ENCODE measurements around the gene TADA2B. TPM values are rescaled to one million over a fixed set of nuclear protein-coding genes. Genes with fewer than 3 reads are reported as not detected.

TADA2B gene
- total and polyA plus RNA-seq, 10 of the 15 experiments (the other 5 are each of a cell fraction or from before 2014, with no cell fraction given), result 0.66 to 12.0 (median 5.6) TPM

DNA sequence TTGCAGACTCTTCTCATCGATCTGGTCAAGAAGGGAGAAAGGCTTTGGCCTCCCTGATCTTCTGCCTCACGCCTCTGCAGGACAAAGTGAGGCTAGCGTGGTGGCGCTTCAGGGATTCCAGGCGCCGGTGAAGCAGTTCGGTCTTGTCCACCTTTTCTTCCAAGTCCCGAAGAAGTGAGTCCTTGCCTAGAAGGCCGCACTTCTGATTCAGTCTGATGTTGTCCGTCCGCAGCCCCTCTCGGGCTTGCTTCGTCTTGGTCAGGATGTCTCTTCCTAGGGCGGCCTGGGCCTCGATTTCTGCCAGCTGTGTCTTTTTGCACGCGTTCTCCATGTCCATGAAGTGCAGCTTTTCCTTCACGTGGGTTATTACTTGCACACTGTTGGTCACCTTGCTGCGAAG lies 1.9 kb upstream of the TADA2B start:
- CTCF ChIA-PET, result interaction anchor here (1.2 to 9.1 kb wide), 3 partner anchors 27 to 67 kb away, joined by 3 to 210 read pairs (median 18); partner anchors contain the start of gene GRPEL1
- ATAC-seq (no peak), FAIRE-seq (no peak), DNase-seq (ENCODE audit: low read depth, low spot score) (no peak)
- RAD21 ChIA-PET (ENCODE audit: unreplicated experiment), result interaction anchor here (0.9 to 1.3 kb wide), 5 partner anchors 25 to 138 kb away, joined by 3 to 5 read pairs (median 3); partner anchors contain the start of gene GRPEL1
- Histone ChIP-seq H3K9me3 (replicated peaks; ENCODE audit: control insufficient read depth, insufficient read depth, low read length) (no peaks in the 10 kb centered on the region), H2AFZ (ENCODE audit: control insufficient read depth, low read depth, low read length) (no peak overlapping the region), H3K27me3 (replicated peaks in 1 of 2; ENCODE audit: control insufficient read depth in 2 of 2, insufficient read depth in 2 of 2, low read length in 1 of 2) (peaks cover 0 to 2% of the 10 kb centered on the region in 2 experiments; a peak in 1 of 4 replicates), H3K27ac (ENCODE audit: control insufficient read depth, insufficient read depth) (no peak overlapping the region), H3K4me3 (no peak overlapping the region), H3K36me3 (ENCODE audit: control insufficient read depth in 2 of 2, insufficient read depth in 2 of 2, low read length in 1 of 2) (no peaks in the 10 kb centered on the region), H3K4me2 (ENCODE audit: control insufficient read depth, insufficient read depth) (no peak overlapping the region), H3K79me2 (ENCODE audit: control insufficient read depth, insufficient read depth, low read length) (peaks cover 27% of the 10 kb centered on the region), H3K9ac (ENCODE audit: control insufficient read depth, insufficient read depth, low read length) (no peak overlapping the region), H4K20me1 (ENCODE audit: control insufficient read depth, insufficient read depth) (0 out of 2 replicates have a peak, but pooled peaks cover 3% of the 10 kb centered on the region), H3K4me1 (ENCODE audit: control insufficient read depth, insufficient read depth, low read length) (peaks cover 20% of the 10 kb centered on the region)
- POLR2A ChIA-PET, result interaction anchor here (2.0 to 7.2 kb wide), 2 partner anchors 26 to 30 kb away, joined by 4 to 88 read pairs; partner anchors contain the start of gene GRPEL1
- intact Hi-C loops (cut with micrococcal nuclease; ENCODE audit: unreplicated experiment) (no loop called here), in situ Hi-C loops (cut with MboI) (no loop called here)
- no TSS peak for BruUV-seq (replicated peaks)
- TF ChIP-seq SUZ12 (IDR thresholded peaks at IDR 0.05; ENCODE audit: unreplicated experiment) (no peak), BRCA1 (IDR thresholded peaks at IDR 0.05; ENCODE audit: low read depth, low read length) (no peak)
- SMC1A ChIA-PET (ENCODE audit: uncharacterized antibody, unreplicated experiment), result interaction anchor here (1.0 to 1.9 kb wide), 3 partner anchors 27 to 49 kb away, joined by 3 to 6 read pairs (median 3); partner anchors contain the start of gene GRPEL1
- WGBS (ENCODE audit: insufficient coverage, insufficient replicate concordance, low lambda C conversion rate, missing lambda C conversion rate), result 90% methylated on average over 18 of the region's 19 CpGs

DNA sequence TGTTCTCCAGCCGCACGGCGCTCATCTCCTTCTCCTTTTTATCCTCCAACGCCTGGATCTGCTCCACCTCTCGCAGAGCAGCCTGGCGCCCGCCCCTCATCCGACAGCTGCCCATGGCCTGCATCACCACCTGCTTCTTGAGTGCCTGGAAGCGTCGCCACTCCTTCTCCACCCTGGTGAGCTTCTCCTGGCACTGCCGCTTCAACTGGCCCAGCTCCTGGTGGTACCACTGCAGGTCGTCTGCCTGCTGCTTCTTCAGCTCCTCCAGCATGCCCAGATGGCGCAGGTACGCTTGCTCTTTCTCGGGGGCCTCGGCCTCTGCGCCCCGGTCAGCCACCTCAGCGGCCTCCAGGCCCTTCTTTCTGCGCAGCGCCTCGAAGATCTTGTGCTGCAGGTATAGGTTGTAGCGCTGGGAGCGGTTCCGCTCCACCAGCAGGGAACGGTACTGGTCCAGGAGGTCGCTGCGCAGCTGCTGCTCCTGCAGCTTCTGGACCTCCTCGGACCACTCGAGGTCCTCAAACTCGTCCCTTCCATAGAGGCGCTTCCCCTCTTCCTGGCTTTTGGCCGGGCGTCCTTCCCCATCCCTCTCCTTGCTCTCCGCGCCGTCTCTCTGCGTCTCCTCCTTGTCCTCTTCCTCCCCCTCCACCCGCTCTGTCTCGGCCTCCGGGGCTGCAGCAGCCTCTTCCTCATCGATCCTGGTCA lies 1.2 kb upstream of the TADA2B start:
- TF ChIP-seq SPI1 (IDR thresholded peaks at IDR 0.05; ENCODE audit: borderline replicate concordance, insufficient read depth, low read depth, low read length) (peak; percentile 3; the same call in 1 of the 2 replicates), CREM (IDR thresholded peaks at IDR 0.05; ENCODE audit: low read depth) (no peak)
- Histone ChIP-seq H3K9me3 (replicated peaks; ENCODE audit: control insufficient read depth, insufficient read depth, low read length) (no peaks in the 10 kb centered on the region), H3K79me2 (ENCODE audit: control insufficient read depth, insufficient read depth, low read length) (peaks cover 34% of the 10 kb centered on the region), H3K4me3 (peak overlapping the region; percentile 75), H3K27me3 (replicated peaks in 1 of 2; ENCODE audit: control insufficient read depth in 2 of 2, insufficient read depth in 2 of 2, low read length in 1 of 2) (peaks cover 0 to 2% of the 10 kb centered on the region in 2 experiments; a peak in 1 of 4 replicates), H3K4me1 (ENCODE audit: control insufficient read depth, insufficient read depth, low read length) (peaks cover 27% of the 10 kb centered on the region), H3K9ac (ENCODE audit: control insufficient read depth, insufficient read depth, low read length) (peak overlapping the region; percentile 62; the same call in 1 of the 2 replicates), H3K4me2 (ENCODE audit: control insufficient read depth, insufficient read depth) (peak overlapping the region; percentile 97), H3K27ac (ENCODE audit: control insufficient read depth, insufficient read depth) (no peak overlapping the region), H3K36me3 (ENCODE audit: control insufficient read depth in 2 of 2, insufficient read depth in 2 of 2, low read length in 1 of 2) (no peaks in the 10 kb centered on the region), H4K20me1 (ENCODE audit: control insufficient read depth, insufficient read depth) (0 out of 2 replicates have a peak, but pooled peaks cover 7% of the 10 kb centered on the region), H2AFZ (ENCODE audit: control insufficient read depth, low read depth, low read length) (peak overlapping the region; percentile 89)
- POLR2A ChIA-PET, result interaction anchor here (0.9 to 7.2 kb wide), 5 partner anchors 25 to 55 kb away, joined by 4 to 88 read pairs (median 13); partner anchors contain the start of gene GRPEL1
- FAIRE-seq, result no peak
- BruUV-seq (replicated peaks), result no TSS peak
- WGBS (ENCODE audit: insufficient coverage, insufficient replicate concordance, low lambda C conversion rate, missing lambda C conversion rate), result 48% methylated on average over 42 of the region's 42 CpGs
- SMC1A ChIA-PET (ENCODE audit: uncharacterized antibody, unreplicated experiment), result interaction anchor here (1.6 to 5.6 kb wide), 3 partner anchors 26 to 55 kb away, joined by 6 to 79 read pairs (median 7); partner anchors contain the start of gene GRPEL1
- intact Hi-C loops (cut with micrococcal nuclease; ENCODE audit: unreplicated experiment) (loop anchor here (2.0 kb wide), 1 partner anchor 55 kb away; no protein-coding TSS in a partner anchor), in situ Hi-C loops (cut with MboI) (no loop called here)
- no peak for ATAC-seq
- CTCF ChIA-PET, result interaction anchor here (1.1 to 9.1 kb wide), 5 partner anchors 19 to 54 kb away, joined by 3 to 210 read pairs (median 18); partner anchors contain the start of gene GRPEL1
- DNase-seq (ENCODE audit: low read depth, low spot score), result no peak
- RAD21 ChIA-PET (ENCODE audit: unreplicated experiment), result interaction anchor here (0.9 to 4.7 kb wide), 8 partner anchors 17 to 322 kb away, joined by 3 to 87 read pairs (median 4); partner anchors contain the start of gene GRPEL1

Measured in GM12878 (cell line).